Mammary epithelial cell (primary cell): ENCODE data around the gene NRDC.

ENCODE experiments used
- CTCF ChIP-seq, 2 donors: IDR thresholded peaks in 1 of 2; conservative IDR thresholded peaks in 1 of 2; 2 replicates each; pipeline ENCODE4 v1.5.1; 2011 to 2012; ENCODE audit warnings: inconsistent platforms in 2 of 2, low read length in 2 of 2, mild to moderate bottlenecking in 2 of 2, control low read depth in 1 of 2, low read depth in 1 of 2; ENCODE audit not compliant: insufficient read depth in 1 of 2; ENCODE audit errors: extremely low read depth in 1 of 2
- EZH2 ChIP-seq: IDR thresholded peaks from 2 replicates; pipeline ENCODE4 v1.6.1; 2012; ENCODE audit warnings: low read length, inconsistent platforms, borderline replicate concordance

- TF ChIP-seq CTCF (conservative IDR thresholded peaks at IDR 0.05 in 1 of 2, IDR thresholded peaks at IDR 0.05 in 1 of 2; ENCODE audit: extremely low read depth in 1 of 2, insufficient read depth in 1 of 2, low read depth in 1 of 2, low read length in 2 of 2) (no peak), EZH2 (no peak)
Observed at GRCh38 chr1:51754666-51755065, 123.9 kb downstream of the NRDC start.
